ENCODE data around the gene NOS3.
"Not testable (repeated sequence)": the region's sequence is repeated elsewhere in the genome, so short reads cannot be mapped to it uniquely, and the experiment has no call there.

The NOS3 gene

GRCh38 chr7:151035902-151036301 is 45.1 kb downstream of the NOS3 start:
- DNase-seq (ENCODE audit: low read depth, low spot score): no peak

GRCh38 chr7:151038951-151039849 is 48.4 kb downstream of the NOS3 start:
- DNase-seq (ENCODE audit: low read depth, low spot score): no peak

- DNase-seq (ENCODE audit: low read depth, low spot score): no peak
Measured at GRCh38 chr7:151039850-151040548, 49.2 kb downstream of the NOS3 start.

GRCh38 chr7:151040616-151041375 is 50.0 kb downstream of the NOS3 start:
- DNase-seq (ENCODE audit: low read depth, low spot score): no peak

- not testable (repeated sequence) for DNase-seq (ENCODE audit: low read depth, low spot score)
Measured at GRCh38 chr7:151043449-151043848, 52.6 kb downstream of the NOS3 start.

GRCh38 chr7:151043959-151044358 is 53.1 kb downstream of the NOS3 start:
- no peak for DNase-seq (ENCODE audit: low read depth, low spot score)

- no peak for DNase-seq (ENCODE audit: low read depth, low spot score)
Measured at GRCh38 chr7:151045262-151045661, 54.4 kb downstream of the NOS3 start.

GRCh38 chr7:151045967-151046366 is 55.1 kb downstream of the NOS3 start:
- no peak for DNase-seq (ENCODE audit: low read depth, low spot score)

GRCh38 chr7:151046603-151047573 is 56.1 kb downstream of the NOS3 start:
- DNase-seq (ENCODE audit: low read depth, low spot score): no peak

- DNase-seq (ENCODE audit: low read depth, low spot score): no peak
Measured at GRCh38 chr7:151047976-151048815, 57.4 kb downstream of the NOS3 start, which contains the start of gene ASIC3. TSS of gene ASIC3 (plus strand) at chr7:151048531. CDS start at chr7:151048886, 355 bp downstream.

- DNase-seq (ENCODE audit: low read depth, low spot score): no peak
Measured at GRCh38 chr7:151048911-151049463, 58.2 kb downstream of the NOS3 start.

- DNase-seq (ENCODE audit: low read depth, low spot score): no peak
Measured at GRCh38 chr7:151051108-151051507, 60.3 kb downstream of the NOS3 start.

GRCh38 chr7:151053096-151053495 is 62.3 kb downstream of the NOS3 start:
- no peak for DNase-seq (ENCODE audit: low read depth, low spot score)

- DNase-seq (ENCODE audit: low read depth, low spot score): no peak
Measured at GRCh38 chr7:151053751-151054150, 62.9 kb downstream of the NOS3 start.

- DNase-seq (ENCODE audit: low read depth, low spot score): no peak
Measured at GRCh38 chr7:151056283-151056665, 65.5 kb downstream of the NOS3 start.

- DNase-seq (ENCODE audit: low read depth, low spot score): no peak
Measured at GRCh38 chr7:151056666-151057505, 66.1 kb downstream of the NOS3 start.

GRCh38 chr7:151057506-151057988 is 66.7 kb downstream of the NOS3 start, which contains the start of gene CDK5:
TSS of gene CDK5 (minus strand) at chr7:151057897. CDS start at chr7:151057848, 49 bp downstream.
- no peak for DNase-seq (ENCODE audit: low read depth, low spot score)
